Nephron progenitor cell (in vitro differentiated cells): Measurements from ENCODE around the gene MIAT.

ENCODE experiments used
- DNase-seq: peaks from one replicate; pipeline ENCODE4 v3.0.0; 2021
- H3K27ac Mint-ChIP-seq: 2 replicates; pipeline ENCODE4 v1.8.0; 2021; ENCODE audit warnings: mild to moderate bottlenecking, moderate library complexity, mixed read lengths
- H3K27me3 Mint-ChIP-seq: 2 replicates; pipeline ENCODE4 v1.8.0; 2021; ENCODE audit warnings: mild to moderate bottlenecking, low read depth, mixed read lengths; ENCODE audit not compliant: poor library complexity
- H3K36me3 Mint-ChIP-seq: 2 replicates; pipeline ENCODE4 v1.8.0; 2021; ENCODE audit warnings: low read depth, mixed read lengths
- H3K4me1 Mint-ChIP-seq: 2 replicates; pipeline ENCODE4 v1.8.0; 2021; ENCODE audit warnings: mixed read lengths
- H3K4me3 Mint-ChIP-seq: 2 replicates; pipeline ENCODE4 v1.8.0; 2021; ENCODE audit warnings: mild to moderate bottlenecking, moderate library complexity, mixed read lengths
- H3K9me3 Mint-ChIP-seq: 2 replicates; pipeline ENCODE4 v1.8.0; 2021; ENCODE audit warnings: mild to moderate bottlenecking, moderate library complexity, mixed read lengths
- CTCF ChIP-seq: fragments of 200-600 bp; sonication (generic); IDR thresholded peaks from 2 replicates; pipeline ENCODE4 v1.5.0; 2021; ENCODE audit warnings: antibody characterized with exemption

Gene MIAT

GRCh38 chr22:26672590-26673468 lies 15.4 kb downstream of the MIAT start:
- peak; percentile 31 for TF ChIP-seq CTCF
- Mint-ChIP-seq H3K27ac (peak overlapping the region; percentile 100), H3K9me3 (no peaks in the 10 kb centered on the region), H3K4me3 (peak overlapping the region; percentile 95), H3K36me3 (peaks cover 11% of the 10 kb centered on the region), H3K4me1 (peaks cover 52% of the 10 kb centered on the region), H3K27me3 (peaks cover 10% of the 10 kb centered on the region)
- DNase-seq, result peak; percentile 87

- no peaks in the 10 kb centered on the region for H3K9me3 Mint-ChIP-seq
- no peak for DNase-seq
- H3K36me3 Mint-ChIP-seq, result peaks cover 11% of the 10 kb centered on the region
- peak overlapping the region; percentile 95 for H3K4me3 Mint-ChIP-seq
- peak overlapping the region; percentile 100 for H3K27ac Mint-ChIP-seq
- H3K27me3 Mint-ChIP-seq, result peaks cover 12% of the 10 kb centered on the region
- H3K4me1 Mint-ChIP-seq, result peaks cover 52% of the 10 kb centered on the region
- no peak for TF ChIP-seq CTCF
Measured at GRCh38 chr22:26673486-26673885, 16.1 kb downstream of the MIAT start.

GRCh38 chr22:26674211-26675190 lies 17.1 kb downstream of the MIAT start:
- no peak for TF ChIP-seq CTCF
- no peak for DNase-seq
- no peak overlapping the region for H3K27ac Mint-ChIP-seq
- peak overlapping the region; percentile 95 for H3K4me3 Mint-ChIP-seq
- peaks cover 16% of the 10 kb centered on the region for H3K27me3 Mint-ChIP-seq
- peaks cover 11% of the 10 kb centered on the region for H3K36me3 Mint-ChIP-seq
- peaks cover 57% of the 10 kb centered on the region for H3K4me1 Mint-ChIP-seq
- H3K9me3 Mint-ChIP-seq, result no peaks in the 10 kb centered on the region

GRCh38 chr22:26675687-26676268 lies 18.4 kb downstream of the MIAT start:
- Mint-ChIP-seq H3K36me3 (peaks cover 11% of the 10 kb centered on the region), H3K4me1 (peaks cover 58% of the 10 kb centered on the region), H3K27ac (no peak overlapping the region), H3K9me3 (no peaks in the 10 kb centered on the region), H3K27me3 (peaks cover 16% of the 10 kb centered on the region), H3K4me3 (no peak overlapping the region)
- TF ChIP-seq CTCF, result no peak
- DNase-seq, result no peak

- no peak for TF ChIP-seq CTCF
- peaks cover 56% of the 10 kb centered on the region for H3K4me1 Mint-ChIP-seq
Measured at GRCh38 chr22:26677217-26677616, 19.8 kb downstream of the MIAT start.

More at GRCh38 chr22:26677217-26677616, 19.8 kb downstream of the MIAT start:
- Mint-ChIP-seq H3K27me3 (peaks cover 16% of the 10 kb centered on the region), H3K9me3 (no peaks in the 10 kb centered on the region), H3K27ac (no peak overlapping the region), H3K36me3 (peaks cover 23% of the 10 kb centered on the region), H3K4me3 (no peak overlapping the region)
- no peak for DNase-seq
